UCSD-AML1 (cell line): ENCODE data around the gene SLC11A2.
"Not testable (repeated sequence)": the region's sequence is repeated elsewhere in the genome, so short reads cannot be mapped to it uniquely, and the experiment has no call there.

Source experiments
- DNase-seq: peaks from one replicate; lab custom pipeline; 2025; ENCODE audit not compliant: unreplicated experiment; lab: John Stamatoyannopoulos, UW

Gene SLC11A2

DNA sequence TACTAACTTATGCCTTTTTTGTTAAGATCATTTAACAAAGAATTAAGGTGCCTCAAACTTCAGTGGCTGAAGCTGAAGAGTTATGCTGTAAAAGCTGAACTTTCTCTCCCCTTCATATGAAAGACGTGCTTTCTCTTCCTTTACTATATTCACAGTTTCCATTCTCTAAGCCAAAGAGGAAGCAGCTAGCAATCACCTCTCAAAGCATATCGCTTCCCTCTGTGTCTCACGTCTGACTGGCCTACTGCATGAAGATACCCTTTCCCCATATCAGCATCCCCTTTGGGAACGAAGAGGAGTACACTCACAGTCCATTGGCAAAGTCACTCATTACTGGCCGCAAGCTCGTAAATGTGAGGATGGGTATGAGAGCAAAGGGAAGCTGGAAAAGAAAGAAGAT lies 34.9 kb downstream of the SLC11A2 start:
- DNase-seq: no peak

- no peak for DNase-seq
Measured at GRCh38 chr12:50990791-50991190, 35.4 kb downstream of the SLC11A2 start.

DNA sequence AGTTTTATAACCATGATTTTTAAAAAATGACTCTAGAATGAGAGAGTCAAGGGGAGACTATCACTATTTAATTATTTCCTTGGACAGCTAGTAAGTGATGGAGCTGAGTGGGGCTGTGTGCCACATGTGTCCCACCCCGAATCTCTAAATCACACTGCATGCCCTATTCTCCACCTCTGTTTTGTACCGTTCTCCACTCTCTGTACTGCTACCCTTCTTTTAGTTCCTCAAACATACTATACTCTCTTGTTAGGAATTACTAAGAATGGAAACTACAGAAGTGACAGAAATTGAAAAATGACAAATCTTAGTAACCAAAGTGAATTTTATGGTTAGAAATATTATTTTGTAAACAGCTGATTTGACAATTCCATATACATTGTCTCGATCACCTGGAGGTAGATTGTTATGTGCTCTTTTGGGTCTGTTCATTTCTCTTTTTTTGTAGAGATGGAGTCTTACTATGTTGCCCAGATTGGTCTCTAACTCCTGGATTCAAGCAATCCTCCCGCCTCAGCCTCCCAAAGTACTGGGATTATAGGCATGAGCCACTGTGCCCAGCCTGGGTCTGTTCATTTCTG lies 35.9 kb downstream of the SLC11A2 start:
- no peak for DNase-seq

GRCh38 chr12:50988871-50989270 lies 37.3 kb downstream of the SLC11A2 start:
- no peak for DNase-seq

DNA sequence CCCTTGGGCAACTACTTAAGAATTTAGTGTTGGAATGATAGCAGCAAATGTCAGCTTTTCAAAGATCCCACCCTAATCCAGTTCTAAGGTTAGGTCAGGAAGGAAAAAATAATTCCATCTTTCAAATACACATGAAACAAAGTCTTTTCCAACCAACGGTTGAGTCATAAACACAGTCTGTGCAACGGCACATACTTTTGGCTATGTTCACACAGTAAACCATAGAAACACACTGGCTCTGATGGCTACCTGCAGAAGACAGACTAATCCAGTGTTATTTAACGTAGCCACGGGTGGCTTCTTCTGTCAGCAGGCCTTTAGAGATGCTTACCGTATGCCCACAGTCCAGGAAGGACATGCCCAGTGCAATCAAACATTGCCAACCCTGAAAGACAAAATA lies 38.1 kb downstream of the SLC11A2 start:
- no peak for DNase-seq

DNA sequence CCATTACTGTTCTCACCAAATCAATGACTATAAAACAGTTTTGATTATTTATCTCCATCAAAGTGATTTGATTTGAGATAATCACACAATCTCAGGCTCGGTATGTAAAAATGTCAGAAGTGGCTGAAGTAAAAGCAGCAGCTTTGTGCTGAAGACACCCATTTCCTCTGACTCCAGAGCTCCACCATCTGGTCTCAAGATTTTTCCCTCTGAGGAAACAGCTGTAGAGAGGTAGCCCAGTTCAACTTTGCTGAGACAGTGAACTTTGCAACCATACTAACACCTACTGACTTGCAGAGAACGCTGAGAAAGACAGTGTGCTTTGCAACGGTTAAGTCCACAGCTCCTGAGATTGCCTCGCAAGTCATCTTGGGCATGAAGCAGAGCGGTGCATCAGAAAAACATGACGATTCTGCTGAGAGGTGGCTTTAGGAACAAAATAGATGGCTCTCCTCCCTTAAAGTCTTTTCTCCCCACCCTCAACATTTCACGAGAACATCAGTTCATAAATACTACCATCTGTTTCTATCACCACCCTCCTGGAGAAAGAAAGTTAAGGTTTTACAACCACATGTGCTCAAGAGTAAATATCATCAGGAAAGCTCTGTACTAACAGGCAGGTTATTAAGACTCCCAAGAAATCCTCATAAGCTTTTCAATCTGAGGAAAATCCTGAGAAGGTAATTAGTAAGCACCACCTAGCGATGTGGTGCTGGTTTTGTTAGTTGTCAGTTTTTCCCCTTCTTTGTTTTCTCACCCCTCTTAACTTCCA lies 39.0 kb downstream of the SLC11A2 start:
- DNase-seq: peak; percentile 14

DNA sequence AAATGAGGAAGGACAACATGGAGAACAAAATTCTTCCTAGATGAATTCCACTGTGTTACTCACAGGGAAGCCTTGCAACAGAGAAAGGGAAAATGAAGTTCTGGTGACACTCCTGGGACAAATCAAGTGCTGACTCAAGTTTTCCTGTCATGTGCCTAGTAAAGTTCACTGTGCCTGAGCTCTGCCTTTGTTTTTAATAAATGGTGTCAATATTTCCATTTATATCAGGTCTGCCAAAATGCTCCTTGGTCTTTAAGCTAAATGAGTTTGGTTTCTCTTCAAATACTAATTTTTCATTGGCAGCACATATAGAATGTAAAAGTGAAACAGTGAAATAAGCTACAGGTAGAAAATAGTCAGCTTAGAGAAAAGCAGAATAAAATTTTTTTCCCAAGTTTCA lies 40.9 kb downstream of the SLC11A2 start:
- DNase-seq: no peak

- no peak for DNase-seq
Measured at GRCh38 chr12:50984586-50985298, 41.4 kb downstream of the SLC11A2 start.

GRCh38 chr12:50981319-50982239 lies 44.6 kb downstream of the SLC11A2 start:
- no peak for DNase-seq

DNA sequence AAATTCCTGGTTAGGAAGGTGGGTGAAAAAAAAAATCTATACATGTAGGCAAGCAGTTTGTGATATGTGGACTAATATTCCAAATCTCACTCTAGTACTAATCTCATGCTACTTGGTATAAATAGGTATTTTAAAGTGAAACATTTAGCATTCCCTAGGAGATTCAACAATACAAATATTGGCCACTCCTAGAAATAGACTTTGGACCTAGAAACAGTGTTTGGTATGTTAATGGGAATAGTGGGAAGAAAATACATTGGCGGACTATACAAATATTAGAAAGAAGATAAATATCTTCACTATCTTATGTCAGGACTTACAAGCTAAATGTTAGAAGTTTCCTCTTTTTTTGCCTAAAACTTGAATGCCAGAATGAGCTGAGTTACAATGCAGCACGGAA lies 45.6 kb downstream of the SLC11A2 start:
- DNase-seq: no peak

DNA sequence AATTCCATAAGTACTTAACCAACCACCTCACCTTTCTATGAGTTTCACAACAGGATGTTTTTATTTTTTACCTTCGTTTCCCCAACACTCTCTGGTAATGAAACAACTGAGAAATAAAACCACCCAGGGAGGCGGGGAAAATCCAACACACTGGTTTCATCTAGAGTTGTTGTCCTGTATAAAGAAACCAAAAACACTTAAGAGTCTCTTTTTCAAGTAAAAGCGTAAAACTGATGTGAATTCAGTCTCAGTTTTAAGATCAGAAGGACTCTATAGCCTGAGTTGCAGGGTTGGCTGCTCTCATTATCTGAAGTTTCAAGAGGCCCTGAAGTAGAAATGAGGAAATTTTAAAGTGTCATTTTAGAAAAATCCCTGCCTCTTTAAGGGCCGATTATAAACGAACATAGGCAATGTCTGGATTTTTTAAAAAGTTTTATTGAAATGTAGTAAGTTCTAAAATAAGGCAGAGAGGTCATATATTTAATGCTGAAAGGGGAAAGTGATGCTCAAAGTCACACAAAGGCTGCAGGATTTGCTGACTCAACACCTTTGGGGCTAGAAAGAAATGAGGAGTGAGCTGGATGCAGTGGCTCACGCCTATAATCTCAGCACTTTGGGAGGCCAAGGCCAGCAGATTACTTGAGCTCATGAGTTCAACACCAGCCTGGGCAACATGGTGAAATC lies 46.7 kb downstream of the SLC11A2 start:
- no peak for DNase-seq

- no peak for DNase-seq
Measured at GRCh38 chr12:50971946-50972345, 54.2 kb downstream of the SLC11A2 start.

- DNase-seq: no peak
Measured at GRCh38 chr12:50964432-50964831, 61.8 kb downstream of the SLC11A2 start.

- no peak for DNase-seq
Measured at GRCh38 chr12:50961708-50962107, 64.5 kb downstream of the SLC11A2 start.

GRCh38 chr12:50960130-50960529 lies 66.1 kb downstream of the SLC11A2 start:
- no peak for DNase-seq

DNA sequence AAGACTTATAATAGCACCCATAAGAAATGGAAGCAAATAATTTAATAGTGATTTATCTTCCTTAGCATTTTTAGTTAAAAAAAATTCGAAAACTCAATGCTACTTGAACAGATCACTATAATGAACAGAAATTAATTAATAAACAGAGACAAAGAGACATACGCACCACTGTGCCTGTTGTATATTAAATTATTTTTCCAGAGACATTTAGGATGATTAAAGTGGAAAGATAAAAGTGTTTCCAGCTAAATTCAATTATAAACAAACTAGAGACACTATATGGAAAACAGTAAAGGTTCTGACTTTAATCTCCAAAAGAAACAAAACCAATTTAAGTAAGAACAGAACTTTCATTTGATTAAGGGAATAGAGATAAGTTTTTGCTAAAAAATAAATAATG lies 70.5 kb downstream of the SLC11A2 start:
- DNase-seq: no peak

GRCh38 chr12:50955288-50955687 lies 70.9 kb downstream of the SLC11A2 start:
- no peak for DNase-seq

DNA sequence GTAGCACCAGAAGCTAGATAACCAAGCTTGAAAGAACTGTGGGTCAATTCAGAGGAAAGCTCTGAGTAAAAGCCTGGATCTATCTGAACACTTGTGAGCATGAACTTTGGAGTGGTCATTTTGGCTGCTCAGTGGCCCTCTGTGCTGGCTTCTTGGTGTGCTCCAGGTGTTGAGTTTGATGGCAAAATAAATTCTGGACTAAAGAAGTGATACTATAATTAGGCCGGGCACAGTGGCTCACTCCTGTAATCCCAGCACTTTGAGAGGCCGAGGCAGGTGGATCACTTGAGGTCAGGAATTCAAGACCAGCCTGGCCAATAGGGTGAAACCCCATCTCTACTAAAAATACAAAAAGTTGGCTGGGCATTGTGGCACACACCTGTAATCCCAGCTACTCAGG lies 71.4 kb downstream of the SLC11A2 start:
- not testable (repeated sequence) for DNase-seq

GRCh38 chr12:50953047-50953446 lies 73.1 kb downstream of the SLC11A2 start:
- DNase-seq: no peak

GRCh38 chr12:50952510-50952909 lies 73.7 kb downstream of the SLC11A2 start, which contains the start of gene HIGD1C:
Gene HIGD1C (plus strand): TSS chr12:50952544. CDS start chr12:50953999, 1,455 bp downstream.
- no peak for DNase-seq
